MM.1S (cell line): Measurements from ENCODE around the gene POLR2C.

Experiments
- CTCF ChIP-seq: fragments of 300-600 bp; sonication (generic); IDR thresholded peaks from 2 replicates; pipeline ENCODE4 v1.5.1; 2016; ENCODE audit warnings: antibody characterized with exemption, low read length, mixed read lengths
- EZH2 ChIP-seq: fragments of 300-600 bp; sonication (generic); optimal IDR thresholded peaks from 2 replicates; pipeline ENCODE3; 2017; ENCODE audit warnings: low read depth, mild to moderate bottlenecking, antibody characterized with exemption, low read length, mixed read lengths
- EZH2phosphoT487 ChIP-seq: fragments of 300-600 bp; sonication (generic); IDR thresholded peaks from 2 replicates; pipeline ENCODE4 v1.6.1; 2018; ENCODE audit warnings: antibody characterized with exemption, low read length

GRCh38 chr16:57484515-57485005 is 22.1 kb downstream of the POLR2C start:
- TF ChIP-seq CTCF (no peak), EZH2phosphoT487 (no peak), EZH2 (no peak)
